AG09309 (cell line): ENCODE measurements around the gene TMEM154.
A peak's percentile ranks its signal among the peaks of the same experiment; 100 is the strongest.

Experiments
- DNase-seq: peaks from one replicate; pipeline ENCODE4 v3.0.0-alpha.2; 2010; ENCODE audit warnings: low read depth
- H3K4me3 ChIP-seq: 2 replicates; pipeline ENCODE4 v1.5.1; 2011; ENCODE audit warnings: mild to moderate bottlenecking, low read depth, low read length, moderate library complexity; ENCODE audit not compliant: control insufficient read depth
- TF ChIP-seq, protein P1 (sequence below): IDR thresholded peaks from 2 replicates; pipeline ENCODE4 v1.5.1; 2011; ENCODE audit warnings: mild to moderate bottlenecking, low read depth, low read length, inconsistent platforms; ENCODE audit not compliant: insufficient read depth, control insufficient read depth; ENCODE audit errors: missing control alignments

Gene TMEM154

DNA sequence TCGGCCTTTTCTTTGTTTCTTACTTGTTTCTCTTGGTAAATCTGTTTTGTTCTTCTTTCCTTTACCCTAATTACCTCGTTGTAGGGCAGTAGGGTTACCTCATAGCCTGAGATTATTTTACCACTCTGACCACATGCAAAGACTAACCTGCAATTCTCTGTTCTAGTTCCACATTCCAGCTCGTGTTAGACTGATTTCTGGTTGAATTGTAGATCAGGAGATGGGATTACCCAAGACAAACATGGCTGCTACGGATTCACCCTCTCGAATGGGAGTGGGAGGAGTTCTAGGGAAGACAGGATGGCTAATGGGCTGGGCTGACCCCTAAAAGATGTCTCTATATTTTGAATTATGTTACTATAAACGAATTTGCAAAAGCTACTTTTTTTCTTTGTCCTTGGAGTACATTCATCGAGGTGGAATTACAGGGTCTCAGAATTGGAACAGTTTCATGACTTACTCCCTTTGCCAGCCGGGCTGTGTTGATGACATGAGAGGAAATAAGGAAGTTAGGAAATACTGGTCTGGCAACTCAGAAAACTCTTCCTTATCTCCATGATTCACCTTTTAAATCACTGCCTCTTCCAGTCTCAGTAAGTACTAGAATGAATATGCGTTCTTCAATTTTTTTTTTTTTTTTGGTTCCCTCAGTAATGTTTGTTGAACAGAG is 107.2 kb downstream of the TMEM154 start:
- TF ChIP-seq, protein P1, sequence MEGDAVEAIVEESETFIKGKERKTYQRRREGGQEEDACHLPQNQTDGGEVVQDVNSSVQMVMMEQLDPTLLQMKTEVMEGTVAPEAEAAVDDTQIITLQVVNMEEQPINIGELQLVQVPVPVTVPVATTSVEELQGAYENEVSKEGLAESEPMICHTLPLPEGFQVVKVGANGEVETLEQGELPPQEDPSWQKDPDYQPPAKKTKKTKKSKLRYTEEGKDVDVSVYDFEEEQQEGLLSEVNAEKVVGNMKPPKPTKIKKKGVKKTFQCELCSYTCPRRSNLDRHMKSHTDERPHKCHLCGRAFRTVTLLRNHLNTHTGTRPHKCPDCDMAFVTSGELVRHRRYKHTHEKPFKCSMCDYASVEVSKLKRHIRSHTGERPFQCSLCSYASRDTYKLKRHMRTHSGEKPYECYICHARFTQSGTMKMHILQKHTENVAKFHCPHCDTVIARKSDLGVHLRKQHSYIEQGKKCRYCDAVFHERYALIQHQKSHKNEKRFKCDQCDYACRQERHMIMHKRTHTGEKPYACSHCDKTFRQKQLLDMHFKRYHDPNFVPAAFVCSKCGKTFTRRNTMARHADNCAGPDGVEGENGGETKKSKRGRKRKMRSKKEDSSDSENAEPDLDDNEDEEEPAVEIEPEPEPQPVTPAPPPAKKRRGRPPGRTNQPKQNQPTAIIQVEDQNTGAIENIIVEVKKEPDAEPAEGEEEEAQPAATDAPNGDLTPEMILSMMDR = no peak
- H3K4me3 ChIP-seq = no peak overlapping the region
- peak; percentile 25 for DNase-seq

DNA sequence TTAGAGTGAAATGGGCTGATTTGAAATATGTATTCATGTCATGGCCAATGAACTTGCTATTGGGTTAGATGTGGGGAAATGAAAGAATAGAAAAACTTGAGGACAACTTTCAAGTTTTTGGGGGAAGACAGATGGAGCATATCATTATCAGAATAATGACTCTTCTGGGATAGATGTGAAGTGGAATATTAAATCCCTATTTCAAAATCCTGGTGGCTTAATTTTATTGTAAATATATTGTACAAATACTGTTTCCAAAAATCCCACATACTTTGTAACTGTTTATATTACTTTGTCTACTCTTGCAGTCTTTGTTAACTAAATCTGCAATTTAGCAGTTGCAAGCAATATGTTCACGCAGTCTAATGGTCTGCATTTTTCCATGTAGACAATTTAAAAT is 108.0 kb downstream of the TMEM154 start:
- no peak overlapping the region for H3K4me3 ChIP-seq
- TF ChIP-seq, protein P1 = no peak
- no peak for DNase-seq

DNA sequence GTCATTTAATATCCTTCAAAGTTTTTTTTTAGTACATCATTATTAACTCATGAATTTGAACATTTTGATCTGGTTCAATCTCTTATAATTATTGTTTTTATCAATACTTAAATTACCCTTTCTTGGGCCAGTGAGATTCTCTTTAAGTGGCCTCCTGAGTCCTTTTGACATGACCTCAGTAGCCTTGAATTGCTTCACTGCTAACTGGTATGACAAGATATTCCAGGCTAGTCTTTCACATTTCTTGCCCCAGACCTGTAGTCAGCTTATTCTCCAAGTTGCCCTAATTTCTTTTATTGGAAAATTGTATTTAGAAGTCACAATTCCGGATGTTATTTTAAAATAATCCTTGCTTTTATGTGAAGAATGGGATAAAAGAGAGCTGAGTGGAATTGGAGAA is 108.5 kb downstream of the TMEM154 start:
- TF ChIP-seq, protein P1 = no peak
- DNase-seq = no peak
- H3K4me3 ChIP-seq = no peak overlapping the region
